Right atrium auricular region (tissue), 2 donors: ENCODE results near the gene OR2B2. TPM values are rescaled to one million over a fixed set of nuclear protein-coding genes. Genes with fewer than 3 reads are reported as not detected.
"Not testable (repeated sequence)": the region's sequence is repeated elsewhere in the genome, so short reads cannot be mapped to it uniquely, and the experiment has no call there.

Experiments used
- DNase-seq: peaks from one replicate; pipeline ENCODE4 v3.0.0-alpha.2; 2019; ENCODE audit warnings: low spot score
- H3K27ac ChIP-seq, 2 donors: fragments of 200-600 bp; sonication (generic); 1 replicate in 1 of 2; 2 replicates in 1 of 2; pipeline ENCODE4 v1.5.1; 2016 to 2019
- H3K27me3 ChIP-seq, 2 donors: fragments of 200-600 bp; sonication (generic); one replicate each; pipeline versions ENCODE4 v1.5.1 to v1.6.0; 2017 to 2019
- H3K36me3 ChIP-seq: fragments of 200-600 bp; sonication (generic); one replicate; pipeline ENCODE4 v1.5.1; 2016
- H3K4me1 ChIP-seq, 2 donors: fragments of 200-600 bp; sonication (generic); one replicate each; pipeline versions ENCODE4 v1.5.1 to v1.6.0; 2017 to 2019
- H3K4me3 ChIP-seq, 2 donors: fragments of 200-600 bp; sonication (generic); 1 replicate in 1 of 2; 2 replicates in 1 of 2; pipeline ENCODE4 v1.5.1; 2017 to 2019; ENCODE audit warnings: mild to moderate bottlenecking in 1 of 2, moderate library complexity in 1 of 2
- H3K9me3 ChIP-seq, 2 donors: fragments of 200-600 bp; sonication (generic); one replicate each; pipeline ENCODE4 v1.5.1; 2019
- CTCF ChIP-seq, 2 donors: fragments of 200-600 bp; sonication (generic); IDR thresholded peaks; one replicate each; pipeline ENCODE4 v1.5.1; 2019; ENCODE audit warnings: antibody characterized with exemption in 2 of 2
- total RNA-seq, 2 donors: library from RNA; depleted of rRNA; stranded (reverse); fragments of >200 nt; gene quantifications; one replicate each; pipeline ENCODE4 v1.1.0, GENCODE V29; 2016

The OR2B2 gene
- total RNA-seq, 2 donors from 2014 or later: not detected

DNA sequence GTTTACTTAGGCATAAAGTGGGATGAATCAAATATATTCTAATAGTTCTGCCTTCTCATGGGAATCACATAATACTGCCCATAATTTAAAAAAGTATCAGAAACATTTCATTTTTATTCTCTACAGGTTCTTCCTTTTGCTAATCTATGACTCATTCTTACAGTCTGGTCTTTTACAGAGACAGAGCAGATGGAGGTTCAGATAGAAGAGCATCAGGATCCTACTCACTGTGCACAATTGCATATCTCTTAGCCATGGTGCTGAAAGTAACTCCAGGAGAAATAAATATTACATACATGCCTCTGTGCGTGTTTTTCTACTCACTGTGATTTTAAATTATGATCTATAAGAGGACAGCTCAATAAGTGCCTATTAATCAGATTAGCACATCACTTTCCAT is 28.6 kb upstream of the OR2B2 start:
- H3K36me3 ChIP-seq: no peaks in the 10 kb centered on the region
- no peaks in the 10 kb centered on the region for H3K4me1 ChIP-seq
- no peak for DNase-seq

DNA sequence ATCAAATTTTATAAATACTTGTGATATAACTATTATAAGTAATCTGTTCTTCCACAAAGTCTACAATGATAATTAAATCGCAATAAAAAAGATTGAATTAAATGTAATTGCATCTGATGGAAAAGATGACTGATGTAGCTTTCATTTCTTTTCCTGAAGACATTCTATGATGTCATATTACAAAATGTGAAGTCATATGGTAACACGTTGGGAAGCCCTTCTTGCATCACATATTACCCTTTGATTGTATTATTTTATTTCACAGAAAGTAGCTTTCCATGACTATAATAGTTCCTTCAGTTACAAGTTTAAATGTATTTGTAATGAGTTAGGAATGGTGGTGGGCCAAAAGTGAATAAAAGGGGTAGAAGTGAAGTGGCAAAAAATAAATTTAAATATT is 19.0 kb upstream of the OR2B2 start:
- Histone ChIP-seq H3K4me1 (no peaks in the 10 kb centered on the region), H3K4me3 (no peak overlapping the region), H3K9me3 (no peaks in the 10 kb centered on the region), H3K36me3 (no peaks in the 10 kb centered on the region), H3K27me3 (no peaks in the 10 kb centered on the region), H3K27ac (no peak overlapping the region)
- DNase-seq: no peak
- no peak for TF ChIP-seq CTCF (IDR thresholded peaks at IDR 0.05)

More for the DNA sequence above, 28.6 kb upstream of the OR2B2 start:
- no peaks in the 10 kb centered on the region for H3K9me3 ChIP-seq
- TF ChIP-seq CTCF (IDR thresholded peaks at IDR 0.05): no peak
- H3K4me3 ChIP-seq: no peak overlapping the region
- H3K27ac ChIP-seq: no peak overlapping the region
- H3K27me3 ChIP-seq: no peaks in the 10 kb centered on the region

DNA sequence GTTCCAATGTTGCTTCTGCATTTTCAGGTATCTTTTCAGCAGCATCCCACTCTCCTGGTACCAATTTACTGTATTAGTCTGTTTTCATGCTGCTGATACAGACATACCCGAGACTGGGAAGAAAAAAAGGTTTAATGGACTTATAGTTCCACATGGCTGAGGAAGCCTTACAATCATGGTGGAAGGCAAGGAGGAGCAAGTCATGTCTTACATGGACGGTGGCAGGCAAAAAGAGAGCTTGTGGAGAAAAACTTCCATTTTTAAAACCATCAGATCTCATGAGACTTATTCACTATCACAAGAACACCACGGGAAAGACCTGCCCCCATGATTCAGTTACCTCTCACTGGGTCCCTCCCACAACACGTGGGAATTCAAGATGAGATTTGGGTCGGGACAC is 17.7 kb upstream of the OR2B2 start:
- DNase-seq, H3K4me1 ChIP-seq, H3K9me3 ChIP-seq, H3K27ac ChIP-seq, H3K4me3 ChIP-seq, H3K36me3 ChIP-seq, H3K27me3 ChIP-seq: not testable (repeated sequence)

DNA sequence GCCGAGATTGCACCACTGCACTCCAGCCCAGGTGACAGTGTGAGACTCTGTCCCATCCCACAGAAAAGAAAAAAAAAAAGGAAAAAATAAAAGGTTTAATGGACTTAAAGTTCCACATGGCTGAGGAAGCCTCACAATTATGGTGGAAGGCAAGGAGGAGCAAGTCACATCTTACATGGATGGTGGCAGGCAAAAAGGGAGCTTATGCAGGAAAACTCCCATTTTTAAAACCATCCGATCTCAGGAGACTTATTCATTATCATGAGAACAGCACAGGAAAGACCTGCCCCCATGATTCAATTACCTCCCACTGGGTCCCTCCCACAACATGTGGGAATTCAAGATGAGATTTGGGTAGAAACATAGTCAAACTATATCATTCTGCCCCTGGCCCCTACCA is 15.8 kb upstream of the OR2B2 start:
- H3K36me3 ChIP-seq, H3K27me3 ChIP-seq, H3K27ac ChIP-seq, H3K4me1 ChIP-seq, H3K4me3 ChIP-seq, DNase-seq, H3K9me3 ChIP-seq: not testable (repeated sequence)

GRCh38 chr6:27924179-27924578 is 12.0 kb upstream of the OR2B2 start:
- TF ChIP-seq CTCF (IDR thresholded peaks at IDR 0.05): no peak
- Histone ChIP-seq H3K27me3 (no peaks in the 10 kb centered on the region), H3K27ac (no peak overlapping the region), H3K9me3 (no peaks in the 10 kb centered on the region), H3K4me1 (no peaks in the 10 kb centered on the region), H3K36me3 (no peaks in the 10 kb centered on the region), H3K4me3 (no peak overlapping the region)
- no peak for DNase-seq

- Histone ChIP-seq H3K27ac (no peak overlapping the region), H3K36me3 (no peaks in the 10 kb centered on the region), H3K4me1 (no peaks in the 10 kb centered on the region), H3K9me3 (no peaks in the 10 kb centered on the region), H3K27me3 (no peaks in the 10 kb centered on the region), H3K4me3 (no peak overlapping the region)
- TF ChIP-seq CTCF (IDR thresholded peaks at IDR 0.05): no peak
- DNase-seq: no peak
Observed at GRCh38 chr6:27922949-27923348, 10.8 kb upstream of the OR2B2 start.

- H3K27me3 ChIP-seq: no peaks in the 10 kb centered on the region
- no peak overlapping the region for H3K4me3 ChIP-seq
- peaks cover 0 to 5% of the 10 kb centered on the region in 2 donors for H3K4me1 ChIP-seq
- H3K9me3 ChIP-seq: no peaks in the 10 kb centered on the region
- no peak overlapping the region for H3K27ac ChIP-seq
- DNase-seq: no peak
- H3K36me3 ChIP-seq: no peaks in the 10 kb centered on the region
- TF ChIP-seq CTCF (IDR thresholded peaks at IDR 0.05): no peak
Observed at GRCh38 chr6:27908017-27908416, 4.2 kb downstream of the OR2B2 start.
